Testis (tissue), 2 donors: ENCODE measurements around the gene HNRNPA3.

Experiments used
- CTCF ChIP-seq, 3 experiments: fragments of 450-650 bp in 2 of 3; fragments of 200-600 bp in 1 of 3; sonication (generic) in 1 of 3; IDR thresholded peaks; one replicate each; pipeline ENCODE4 v1.5.1; 2016 to 2019; ENCODE audit warnings: antibody characterized with exemption in 3 of 3, mild to moderate bottlenecking in 2 of 3, moderate library complexity in 1 of 3
- POLR2A ChIP-seq: fragments of 450-650 bp; IDR thresholded peaks from one replicate; pipeline ENCODE4 v1.6.1; 2017; ENCODE audit warnings: antibody characterized with exemption, mild to moderate bottlenecking, moderate library complexity

- no peak for TF ChIP-seq POLR2A
- no peak for TF ChIP-seq CTCF (IDR thresholded peaks at IDR 0.05)
Measured at GRCh38 chr2:177270531-177270930, 57.9 kb downstream of the HNRNPA3 start.
